ENCODE measurements around the gene CFAP97D2. TPM values are rescaled to one million over a fixed set of nuclear protein-coding genes. Genes with fewer than 3 reads are reported as not detected.

CFAP97D2 gene
- polyA plus RNA-seq, 1 of the 3 experiments (the other 2 are of a cell fraction), result not detected

- Histone ChIP-seq H3K79me2 (ENCODE audit: insufficient read depth) (peaks cover 20% of the 10 kb centered on the region; the same call in 1 of the 2 replicates), H3K9ac (no peak overlapping the region), H3F3A (replicated peaks; ENCODE audit: insufficient read depth) (peaks cover 4% of the 10 kb centered on the region), H3K4me1 (ENCODE audit: control insufficient read depth in 1 of 2, insufficient read depth in 2 of 2, low read depth in 1 of 2, low read length in 1 of 2) (peaks cover 0 to 4% of the 10 kb centered on the region in 2 experiments; a peak in 1 of 4 replicates), H2AFZ (ENCODE audit: low read depth) (no peak overlapping the region), H3K36me3 (replicated peaks in 1 of 2; ENCODE audit: control insufficient read depth in 1 of 2, insufficient read depth in 2 of 2, low read length in 1 of 2) (peaks cover 92 to 96% of the 10 kb centered on the region in 2 experiments), H4K20me1 (ENCODE audit: insufficient read depth) (no peaks in the 10 kb centered on the region), H3K9me3 (no peaks in the 10 kb centered on the region), H3K27ac (ENCODE audit: low read depth in 2 of 2, low read length in 1 of 2) (no peak overlapping the region), H3K4me2 (no peak overlapping the region), H3K4me3 (ENCODE audit: low read depth in 2 of 2, low read length in 1 of 2) (no peak overlapping the region), H3K9me2 (no peaks in the 10 kb centered on the region), H3K27me3 (ENCODE audit: insufficient read depth) (no peaks in the 10 kb centered on the region)
- DNase-seq, result no peak
- CTCF ChIA-PET, result no interaction called here
- POLR2A ChIA-PET, result no interaction called here
- 98% methylated on average over 3 of the region's 3 CpGs for WGBS (ENCODE audit: low lambda C conversion rate)
- TF ChIP-seq TAF1 (IDR thresholded peaks at IDR 0.05; ENCODE audit: borderline replicate concordance, low read depth, low read length) (no peak), FOXJ3 (CRISPR knock-in tag; IDR thresholded peaks at IDR 0.05) (no peak)
- TF ChIP-seq, protein P1, sequence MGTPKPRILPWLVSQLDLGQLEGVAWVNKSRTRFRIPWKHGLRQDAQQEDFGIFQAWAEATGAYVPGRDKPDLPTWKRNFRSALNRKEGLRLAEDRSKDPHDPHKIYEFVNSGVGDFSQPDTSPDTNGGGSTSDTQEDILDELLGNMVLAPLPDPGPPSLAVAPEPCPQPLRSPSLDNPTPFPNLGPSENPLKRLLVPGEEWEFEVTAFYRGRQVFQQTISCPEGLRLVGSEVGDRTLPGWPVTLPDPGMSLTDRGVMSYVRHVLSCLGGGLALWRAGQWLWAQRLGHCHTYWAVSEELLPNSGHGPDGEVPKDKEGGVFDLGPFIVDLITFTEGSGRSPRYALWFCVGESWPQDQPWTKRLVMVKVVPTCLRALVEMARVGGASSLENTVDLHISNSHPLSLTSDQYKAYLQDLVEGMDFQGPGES (IDR thresholded peaks at IDR 0.05; ENCODE audit: low read depth, low read length), result no peak
These were observed 64.9 kb downstream of the CFAP97D2 start for GRCh38 chr13:114243971-114244370.

- Histone ChIP-seq H3K36me3 (replicated peaks in 1 of 2; ENCODE audit: control insufficient read depth in 1 of 2, insufficient read depth in 2 of 2, low read length in 1 of 2) (peaks cover 92 to 95% of the 10 kb centered on the region in 2 experiments), H3K9me3 (no peaks in the 10 kb centered on the region), H3K27me3 (ENCODE audit: insufficient read depth) (no peaks in the 10 kb centered on the region), H3K4me3 (ENCODE audit: low read depth in 2 of 2, low read length in 1 of 2) (no peak overlapping the region), H4K20me1 (ENCODE audit: insufficient read depth) (no peaks in the 10 kb centered on the region), H3K9ac (no peak overlapping the region), H3K27ac (ENCODE audit: low read depth in 2 of 2, low read length in 1 of 2) (no peak overlapping the region), H3F3A (replicated peaks; ENCODE audit: insufficient read depth) (peaks cover 4% of the 10 kb centered on the region), H2AFZ (ENCODE audit: low read depth) (no peak overlapping the region), H3K4me1 (ENCODE audit: control insufficient read depth in 1 of 2, insufficient read depth in 2 of 2, low read depth in 1 of 2, low read length in 1 of 2) (peaks cover 0 to 4% of the 10 kb centered on the region in 2 experiments; a peak in 1 of 4 replicates), H3K79me2 (ENCODE audit: insufficient read depth) (peaks cover 20% of the 10 kb centered on the region; the same call in 1 of the 2 replicates), H3K9me2 (no peaks in the 10 kb centered on the region), H3K4me2 (no peak overlapping the region)
- TF ChIP-seq, protein P2, sequence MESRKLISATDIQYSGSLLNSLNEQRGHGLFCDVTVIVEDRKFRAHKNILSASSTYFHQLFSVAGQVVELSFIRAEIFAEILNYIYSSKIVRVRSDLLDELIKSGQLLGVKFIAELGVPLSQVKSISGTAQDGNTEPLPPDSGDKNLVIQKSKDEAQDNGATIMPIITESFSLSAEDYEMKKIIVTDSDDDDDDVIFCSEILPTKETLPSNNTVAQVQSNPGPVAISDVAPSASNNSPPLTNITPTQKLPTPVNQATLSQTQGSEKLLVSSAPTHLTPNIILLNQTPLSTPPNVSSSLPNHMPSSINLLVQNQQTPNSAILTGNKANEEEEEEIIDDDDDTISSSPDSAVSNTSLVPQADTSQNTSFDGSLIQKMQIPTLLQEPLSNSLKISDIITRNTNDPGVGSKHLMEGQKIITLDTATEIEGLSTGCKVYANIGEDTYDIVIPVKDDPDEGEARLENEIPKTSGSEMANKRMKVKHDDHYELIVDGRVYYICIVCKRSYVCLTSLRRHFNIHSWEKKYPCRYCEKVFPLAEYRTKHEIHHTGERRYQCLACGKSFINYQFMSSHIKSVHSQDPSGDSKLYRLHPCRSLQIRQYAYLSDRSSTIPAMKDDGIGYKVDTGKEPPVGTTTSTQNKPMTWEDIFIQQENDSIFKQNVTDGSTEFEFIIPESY (IDR thresholded peaks at IDR 0.05; ENCODE audit: borderline replicate concordance, low read depth), result no peak
- TF ChIP-seq TAF1 (IDR thresholded peaks at IDR 0.05; ENCODE audit: borderline replicate concordance, low read depth, low read length) (no peak), TCF12 (IDR thresholded peaks at IDR 0.05) (no peak), RFX5 (IDR thresholded peaks at IDR 0.05; ENCODE audit: low read length) (no peak), NFIC (IDR thresholded peaks at IDR 0.05; ENCODE audit: borderline replicate concordance) (no peak), POLR2AphosphoS5 (IDR thresholded peaks at IDR 0.05; ENCODE audit: low read depth, low read length) (no peak), FOXM1 (IDR thresholded peaks at IDR 0.05; ENCODE audit: low read depth) (no peak), CHD2 (IDR thresholded peaks at IDR 0.05; ENCODE audit: low read length, partially characterized antibody) (no peak), MXI1 (IDR thresholded peaks at IDR 0.05; ENCODE audit: low read depth, low read length) (no peak), ELF1 (IDR thresholded peaks at IDR 0.05) (no peak), USF2 (IDR thresholded peaks at IDR 0.05; ENCODE audit: borderline replicate concordance, low read depth, low read length) (no peak), RXRA (IDR thresholded peaks at IDR 0.05; ENCODE audit: borderline replicate concordance, low read depth) (no peak), MEF2A (IDR thresholded peaks at IDR 0.05; ENCODE audit: borderline replicate concordance, low read depth) (no peak), EP300 (IDR thresholded peaks at IDR 0.05; ENCODE audit: borderline replicate concordance in 1 of 2, low read depth in 1 of 2, low read length in 1 of 2) (no peak)
- DNase-seq, result no peak
- POLR2A ChIA-PET, result no interaction called here
- 97% methylated on average over 5 of the region's 5 CpGs for WGBS (ENCODE audit: low lambda C conversion rate)
- CTCF ChIA-PET, result no interaction called here
These were observed 65.6 kb downstream of the CFAP97D2 start for GRCh38 chr13:114244637-114245036.
